GM12801 (cell line): ENCODE data around the gene STH.

Experiments
- CTCF ChIP-seq: IDR thresholded peaks from one replicate; pipeline ENCODE4 v1.5.1; 2011; ENCODE audit warnings: control low read depth; ENCODE audit not compliant: insufficient read length; ENCODE audit errors: extremely low read depth

Gene STH

GRCh38 chr17:45974916-45975630 lies 24.0 kb upstream of the STH start:
- TF ChIP-seq CTCF, result no peak

- no peak for TF ChIP-seq CTCF
Measured at GRCh38 chr17:45975640-45976295, 23.3 kb upstream of the STH start.

- TF ChIP-seq CTCF, result no peak
Measured at GRCh38 chr17:45976391-45976754, 22.7 kb upstream of the STH start.

- TF ChIP-seq CTCF, result no peak
Measured at GRCh38 chr17:45976755-45977505, 22.1 kb upstream of the STH start.

- TF ChIP-seq CTCF, result no peak
Measured at GRCh38 chr17:45977506-45977824, 21.6 kb upstream of the STH start.

GRCh38 chr17:45977976-45978626 lies 20.9 kb upstream of the STH start:
- no peak for TF ChIP-seq CTCF

- TF ChIP-seq CTCF, result no peak
Measured at GRCh38 chr17:45979137-45979536, 19.9 kb upstream of the STH start.
